GM12875 (cell line): Measurements from ENCODE around the gene POLR3A.

ENCODE experiments used
- H3K4me3 ChIP-seq: one replicate; pipeline ENCODE4 v1.5.1; 2011; ENCODE audit warnings: low read depth, low read length, control low read depth
- TF ChIP-seq, protein P1 (sequence below): IDR thresholded peaks from 2 replicates; pipeline ENCODE4 v1.5.1; 2011; ENCODE audit warnings: low read depth, mild to moderate bottlenecking, control low read depth, inconsistent platforms, low read length, moderate library complexity, borderline replicate concordance; ENCODE audit not compliant: insufficient read depth

Gene POLR3A

DNA sequence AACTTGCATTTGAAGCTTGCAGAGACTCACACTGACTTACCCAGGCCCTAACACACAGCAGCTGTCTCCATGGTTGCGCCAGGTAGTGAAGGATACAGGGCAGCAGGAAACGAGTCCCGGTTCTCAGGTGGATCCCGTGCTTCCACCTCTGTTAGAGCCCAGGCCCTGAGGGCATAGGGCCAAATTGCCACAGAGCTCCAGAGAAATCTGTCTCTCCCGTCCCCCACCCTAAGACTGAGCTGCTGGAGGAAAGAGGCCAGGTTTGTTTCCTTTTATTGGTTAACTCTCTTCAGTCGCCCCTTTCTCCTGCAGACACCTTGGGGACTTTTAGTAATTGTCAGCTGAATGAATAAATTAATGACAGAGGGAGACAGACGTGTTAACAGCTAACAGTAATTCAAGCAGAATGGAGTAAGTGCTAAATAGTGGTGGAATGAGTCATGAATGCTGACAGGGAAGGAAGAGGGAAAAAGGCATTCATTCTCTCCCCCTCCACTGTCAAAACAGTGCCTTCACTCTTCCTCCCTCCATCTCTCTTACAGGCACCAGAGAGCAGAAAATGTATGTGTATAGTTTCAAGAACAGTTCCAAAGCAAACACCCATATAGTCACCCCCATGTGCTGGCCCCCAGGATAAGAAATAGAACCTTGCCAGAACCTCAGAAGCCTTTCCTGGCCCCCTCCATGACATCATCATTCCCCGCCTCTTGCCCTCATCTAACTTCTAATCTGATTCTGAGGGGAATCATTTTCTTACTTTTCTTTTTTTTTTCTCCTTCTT is 86.0 kb downstream of the POLR3A start:
- TF ChIP-seq, protein P1, sequence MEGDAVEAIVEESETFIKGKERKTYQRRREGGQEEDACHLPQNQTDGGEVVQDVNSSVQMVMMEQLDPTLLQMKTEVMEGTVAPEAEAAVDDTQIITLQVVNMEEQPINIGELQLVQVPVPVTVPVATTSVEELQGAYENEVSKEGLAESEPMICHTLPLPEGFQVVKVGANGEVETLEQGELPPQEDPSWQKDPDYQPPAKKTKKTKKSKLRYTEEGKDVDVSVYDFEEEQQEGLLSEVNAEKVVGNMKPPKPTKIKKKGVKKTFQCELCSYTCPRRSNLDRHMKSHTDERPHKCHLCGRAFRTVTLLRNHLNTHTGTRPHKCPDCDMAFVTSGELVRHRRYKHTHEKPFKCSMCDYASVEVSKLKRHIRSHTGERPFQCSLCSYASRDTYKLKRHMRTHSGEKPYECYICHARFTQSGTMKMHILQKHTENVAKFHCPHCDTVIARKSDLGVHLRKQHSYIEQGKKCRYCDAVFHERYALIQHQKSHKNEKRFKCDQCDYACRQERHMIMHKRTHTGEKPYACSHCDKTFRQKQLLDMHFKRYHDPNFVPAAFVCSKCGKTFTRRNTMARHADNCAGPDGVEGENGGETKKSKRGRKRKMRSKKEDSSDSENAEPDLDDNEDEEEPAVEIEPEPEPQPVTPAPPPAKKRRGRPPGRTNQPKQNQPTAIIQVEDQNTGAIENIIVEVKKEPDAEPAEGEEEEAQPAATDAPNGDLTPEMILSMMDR, result no peak
- H3K4me3 ChIP-seq, result no peak overlapping the region

GRCh38 chr10:77941790-77942189 is 87.5 kb downstream of the POLR3A start:
- TF ChIP-seq, protein P1, result no peak
- no peak overlapping the region for H3K4me3 ChIP-seq

GRCh38 chr10:77940627-77941026 is 88.7 kb downstream of the POLR3A start:
- TF ChIP-seq, protein P1, result no peak
- no peak overlapping the region for H3K4me3 ChIP-seq

GRCh38 chr10:77940225-77940624 is 89.1 kb downstream of the POLR3A start:
- TF ChIP-seq, protein P1, result no peak
- no peak overlapping the region for H3K4me3 ChIP-seq

- no peak overlapping the region for H3K4me3 ChIP-seq
- TF ChIP-seq, protein P1, result no peak
Observed at GRCh38 chr10:77939561-77940001, 89.7 kb downstream of the POLR3A start.

GRCh38 chr10:77936697-77937567 is 92.4 kb downstream of the POLR3A start:
- TF ChIP-seq, protein P1, result no peak
- H3K4me3 ChIP-seq, result no peak overlapping the region
